IPS DF 4.7 (cell line): ENCODE results near the gene CLIP4.

ENCODE experiments used
- DNase-seq: peaks from one replicate; pipeline ENCODE4 v3.0.0-alpha.2; 2013; ENCODE audit warnings: low spot score; ENCODE audit errors: extremely low read depth

CLIP4 gene

GRCh38 chr2:29187926-29188325 is 72.7 kb downstream of the CLIP4 start:
- no peak for DNase-seq

DNA sequence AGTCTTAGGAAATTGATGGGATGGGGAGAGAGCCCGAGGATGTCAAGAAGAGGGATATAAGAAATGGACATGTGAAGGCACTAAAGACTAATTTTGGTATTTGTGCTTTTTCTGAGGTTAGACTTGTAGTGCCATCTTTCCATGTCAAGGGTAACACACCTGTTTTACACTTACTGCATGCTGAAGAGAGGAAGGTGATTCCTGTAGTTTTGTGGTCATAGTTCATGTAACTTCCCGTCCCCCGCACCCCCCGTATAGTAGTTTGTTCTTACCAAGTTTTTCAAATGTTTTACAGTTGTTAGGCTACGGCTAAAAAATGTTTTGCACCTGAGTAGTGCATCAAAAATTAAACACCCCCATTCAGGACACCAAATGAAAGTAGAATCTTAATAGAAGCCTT is 73.8 kb downstream of the CLIP4 start:
- no peak for DNase-seq

DNA sequence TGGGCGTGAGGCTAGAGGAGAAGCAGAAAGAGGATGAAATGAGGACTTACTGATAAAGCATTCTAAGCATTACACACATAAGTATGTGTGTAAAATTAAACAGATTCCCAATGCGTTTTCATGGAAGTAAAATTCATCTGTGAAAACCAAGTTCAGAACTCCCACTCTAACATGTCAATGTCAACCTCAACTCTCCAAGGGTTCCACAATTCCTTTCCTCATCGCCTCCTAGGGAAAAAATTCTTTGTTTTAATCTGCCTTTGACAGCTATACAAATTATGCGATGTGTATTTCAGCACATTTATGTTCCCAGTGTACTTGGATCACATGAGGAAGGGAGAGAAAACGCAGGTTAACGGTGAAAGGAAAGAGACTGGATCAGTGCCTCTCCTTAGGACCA is 76.6 kb downstream of the CLIP4 start:
- DNase-seq = no peak

GRCh38 chr2:29192526-29192925 is 77.3 kb downstream of the CLIP4 start:
- no peak for DNase-seq

DNA sequence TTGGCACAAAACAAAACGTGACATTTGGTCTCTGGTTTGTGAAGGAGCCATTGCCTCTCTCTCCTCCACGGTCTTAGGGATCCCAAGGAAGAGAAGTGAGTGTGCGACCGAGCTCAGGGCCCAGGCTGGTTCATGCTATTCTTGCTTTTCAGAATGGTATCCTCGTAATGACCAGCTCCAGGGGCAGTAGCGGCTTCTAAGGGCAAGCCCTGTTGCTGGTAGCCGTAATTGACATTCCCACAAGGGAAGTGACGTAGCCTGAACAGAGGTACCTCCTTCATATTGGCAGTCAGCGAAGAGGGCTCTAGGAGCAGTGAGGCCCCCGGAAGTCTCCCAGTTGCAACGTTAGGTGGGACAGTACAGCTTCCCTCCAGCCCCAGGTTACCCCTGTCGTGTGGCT is 77.9 kb downstream of the CLIP4 start:
- DNase-seq = no peak

DNA sequence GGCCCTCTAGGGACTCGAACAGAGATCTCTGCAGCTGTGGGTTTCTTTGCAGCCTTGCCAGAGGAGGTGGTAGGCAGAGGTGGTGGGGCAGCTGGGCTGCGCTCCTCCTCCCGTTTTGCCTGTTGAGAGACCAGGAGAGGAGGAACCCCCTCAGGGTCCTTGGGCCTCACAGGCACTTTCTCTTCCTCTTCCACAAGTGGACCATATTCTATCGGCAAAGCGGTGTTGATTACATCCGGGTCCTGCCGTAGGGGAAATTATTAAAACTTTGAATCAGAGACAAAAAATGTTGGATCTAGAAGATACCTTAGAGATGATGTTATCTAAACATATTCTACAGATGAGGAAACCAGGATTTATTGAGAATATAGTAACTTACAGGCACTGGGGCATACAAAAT is 78.5 kb downstream of the CLIP4 start:
- DNase-seq = no peak

GRCh38 chr2:29195796-29196195 is 80.6 kb downstream of the CLIP4 start:
- no peak for DNase-seq

DNA sequence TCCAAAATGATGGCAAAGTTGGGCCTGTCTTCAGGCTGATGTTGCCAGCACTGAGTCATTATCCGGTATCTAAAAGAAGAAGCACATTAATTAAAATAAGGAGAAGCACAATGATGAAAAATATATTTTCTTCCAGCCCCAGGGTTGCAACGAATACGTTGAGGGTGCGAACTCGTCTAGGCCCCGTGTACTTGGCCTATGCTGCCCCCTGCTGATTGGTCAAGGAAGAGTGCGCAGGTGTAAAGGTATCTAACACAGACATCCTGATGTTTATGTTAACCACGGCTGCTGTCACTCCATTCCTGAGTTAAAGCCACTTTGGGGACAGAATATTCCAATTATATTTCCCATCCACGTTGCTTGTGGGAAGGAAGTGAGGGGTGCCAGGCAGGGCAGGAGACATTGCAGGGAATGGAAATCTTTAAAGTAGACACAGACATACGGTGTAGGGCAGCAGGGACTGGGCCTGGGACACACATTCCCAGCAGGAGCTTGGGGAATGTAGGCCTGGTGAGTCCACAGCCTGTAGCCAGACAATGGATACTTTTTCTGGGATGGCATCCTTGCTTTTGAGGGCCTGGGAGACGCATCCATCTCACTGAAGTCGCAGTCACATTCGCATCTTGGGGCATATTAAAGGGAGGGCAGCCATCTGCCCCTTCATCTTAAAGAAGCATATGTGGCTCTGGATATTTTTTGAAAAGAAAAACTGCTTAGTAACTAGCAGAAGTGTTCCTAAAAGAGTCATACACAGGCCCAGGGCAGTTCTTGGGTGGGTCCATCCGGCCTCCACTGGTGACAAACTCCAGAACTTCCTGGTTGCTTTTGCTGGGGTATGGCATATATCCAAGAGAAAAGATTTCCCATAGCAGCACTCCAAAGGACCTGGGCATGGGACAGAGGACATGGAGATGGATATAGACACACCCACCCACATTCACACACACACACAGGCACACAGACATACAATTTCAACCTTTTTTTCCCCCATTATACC is 81.9 kb downstream of the CLIP4 start:
- peak; percentile 28 for DNase-seq

DNA sequence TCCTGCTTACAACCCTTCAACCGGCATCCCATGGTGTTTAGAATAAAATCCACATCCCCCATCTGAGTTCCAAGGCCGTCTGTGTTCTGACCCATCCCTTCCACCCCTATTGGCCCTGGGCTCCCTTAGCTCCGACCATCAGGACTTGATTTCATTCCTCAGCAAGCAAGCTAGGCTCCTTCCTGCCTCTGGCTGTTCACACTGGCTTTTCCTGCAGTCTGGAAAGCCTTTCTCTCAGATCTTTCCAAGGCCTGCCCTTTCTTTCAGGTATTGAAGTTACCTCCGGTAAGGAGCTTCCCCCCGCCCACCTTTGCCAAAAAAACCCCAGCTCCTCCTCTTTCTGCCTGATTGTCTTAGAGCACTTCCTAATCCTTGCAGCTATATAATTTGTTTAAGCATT is 86.8 kb downstream of the CLIP4 start:
- DNase-seq = peak; percentile 25

DNA sequence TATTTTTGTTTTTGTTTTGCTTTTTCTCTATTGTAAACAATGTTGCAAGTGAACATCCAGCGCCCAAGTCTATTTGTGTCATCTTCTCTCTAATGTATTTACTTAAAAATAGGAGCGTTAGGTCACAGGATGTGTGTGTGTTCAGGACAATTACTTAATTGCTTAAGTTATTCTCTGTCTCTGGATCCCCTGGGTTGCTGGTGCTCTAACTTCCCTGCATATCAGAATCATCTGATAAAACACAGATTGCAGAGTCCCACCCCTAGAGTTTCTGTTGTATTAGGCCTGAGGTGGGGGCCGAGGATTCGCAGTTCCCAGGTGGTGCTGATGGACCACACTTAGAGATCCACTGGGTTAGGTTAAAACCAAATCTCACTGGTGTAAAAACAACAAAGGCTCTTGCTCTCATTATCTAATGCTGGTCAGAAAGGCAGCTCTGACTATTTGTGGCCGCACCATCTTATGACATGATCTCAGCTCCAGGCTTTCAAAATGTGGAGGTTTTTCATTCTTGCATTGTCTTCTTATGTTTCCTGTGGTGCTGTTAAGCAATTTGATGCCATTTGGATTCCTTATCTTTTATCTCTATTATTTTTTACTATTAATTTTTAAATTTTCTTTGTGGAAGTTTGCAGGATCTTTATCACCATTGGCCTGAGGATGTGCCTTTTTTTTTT is 87.7 kb downstream of the CLIP4 start:
- DNase-seq = no peak

DNA sequence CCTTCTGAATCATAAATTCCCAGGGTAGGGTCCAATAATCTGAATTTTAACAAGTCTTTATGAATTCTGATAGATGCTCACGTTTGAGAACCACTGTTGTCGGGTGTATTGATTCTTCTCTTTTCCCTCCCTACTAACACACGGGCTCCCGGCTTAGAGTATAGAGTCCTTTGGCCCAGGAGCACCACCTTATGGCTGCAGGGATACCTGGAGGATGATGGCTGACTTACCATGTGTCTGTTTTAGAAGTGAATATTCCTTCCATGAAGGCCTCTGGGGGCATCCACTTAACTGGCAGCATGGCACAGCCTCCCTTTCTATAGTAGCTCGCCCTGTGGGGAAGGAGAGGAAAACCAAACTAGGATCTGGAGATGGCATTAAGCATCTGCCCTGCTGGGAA is 91.7 kb downstream of the CLIP4 start:
- no peak for DNase-seq

- no peak for DNase-seq
Observed at GRCh38 chr2:29207352-29208148, 92.3 kb downstream of the CLIP4 start.

- DNase-seq = no peak
Observed at GRCh38 chr2:29209551-29209950, 94.3 kb downstream of the CLIP4 start.

DNA sequence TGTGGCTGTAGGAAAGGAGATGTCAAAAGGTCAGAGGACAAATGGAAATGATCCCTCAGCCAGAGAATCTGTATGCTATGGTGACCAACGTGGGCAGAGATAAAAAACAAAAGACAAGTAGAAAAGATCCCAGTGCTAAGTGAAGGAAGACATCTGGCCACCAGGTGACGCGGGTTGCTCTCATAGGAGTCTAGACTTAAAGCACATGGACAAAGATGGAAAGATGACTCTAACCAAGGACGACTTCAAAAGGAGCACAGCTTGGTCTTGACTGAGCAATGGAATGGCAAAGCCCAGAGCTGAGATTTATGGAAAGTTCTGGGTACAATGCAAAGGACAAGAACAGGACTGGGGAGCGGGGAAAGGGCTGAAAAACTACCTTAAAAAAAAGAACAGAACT is 96.8 kb downstream of the CLIP4 start:
- no peak for DNase-seq

GRCh38 chr2:29213888-29214291 is 98.7 kb downstream of the CLIP4 start:
- DNase-seq = no peak

DNA sequence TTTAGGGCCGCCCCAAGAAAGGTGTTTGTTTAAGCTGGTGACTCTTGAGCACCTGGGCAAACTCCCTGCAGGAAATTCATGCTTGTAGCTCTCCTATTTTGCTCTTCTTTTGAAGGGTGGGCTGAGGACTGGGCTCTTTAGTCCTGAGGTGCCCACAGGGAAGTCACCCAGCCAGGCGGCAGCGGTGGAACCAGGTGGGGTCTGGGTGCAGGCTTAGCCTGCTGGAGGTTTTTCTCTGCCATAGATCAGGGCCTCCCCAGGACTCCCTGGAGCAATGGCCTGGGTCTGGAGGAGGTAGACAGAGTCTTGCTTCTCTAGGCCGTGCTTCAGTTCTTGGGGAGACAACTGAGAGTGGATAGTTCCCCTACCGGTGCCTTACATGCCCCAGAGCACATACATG is 99.9 kb downstream of the CLIP4 start:
- DNase-seq = no peak

GRCh38 chr2:29215739-29216608 is 100.8 kb downstream of the CLIP4 start:
- no peak for DNase-seq

DNA sequence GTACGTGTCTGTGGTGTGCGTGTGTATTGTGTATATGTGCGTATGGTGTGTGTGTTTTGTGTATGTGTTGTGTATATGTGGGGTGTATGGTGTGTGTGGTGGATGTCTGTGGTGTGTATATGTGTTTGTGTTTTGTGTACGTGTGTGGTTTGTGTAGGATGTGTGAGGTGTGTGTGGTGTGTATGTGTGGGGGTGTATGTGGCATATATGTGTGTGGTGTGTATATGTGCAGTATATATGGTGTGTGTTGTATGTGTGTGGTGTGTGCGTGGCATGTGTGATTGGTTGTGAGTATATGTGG is 101.3 kb downstream of the CLIP4 start:
- DNase-seq = no peak

GRCh38 chr2:29218071-29218470 is 102.9 kb downstream of the CLIP4 start:
- no peak for DNase-seq

DNA sequence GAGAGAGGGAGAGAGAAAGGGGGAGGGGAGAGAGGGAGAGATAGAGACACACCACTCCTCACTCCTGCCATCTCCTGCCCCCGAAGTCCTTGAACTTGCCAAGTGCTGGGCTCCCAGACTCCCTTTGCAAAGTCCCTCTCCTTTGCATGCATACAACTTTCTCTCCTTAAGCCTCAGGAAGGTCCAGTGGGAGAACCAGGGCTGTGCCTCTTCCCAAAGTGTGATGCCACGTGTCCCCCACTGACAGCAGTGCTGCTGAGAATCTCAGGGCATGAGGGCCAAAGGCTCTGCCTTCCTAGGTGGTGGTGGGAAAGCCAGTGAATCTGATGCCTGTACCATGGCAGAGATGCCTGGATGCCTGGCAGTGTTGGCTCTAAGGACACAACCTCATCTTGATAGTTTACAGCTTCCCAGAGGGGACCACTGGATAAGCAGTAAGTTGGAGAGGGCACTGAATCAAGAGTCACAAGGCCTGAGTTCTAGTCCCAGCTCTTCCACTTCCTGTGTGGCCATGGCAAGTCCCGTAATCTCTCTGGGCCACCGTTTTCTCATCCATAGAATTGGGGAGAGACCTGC is 103.4 kb downstream of the CLIP4 start:
- DNase-seq = no peak

DNA sequence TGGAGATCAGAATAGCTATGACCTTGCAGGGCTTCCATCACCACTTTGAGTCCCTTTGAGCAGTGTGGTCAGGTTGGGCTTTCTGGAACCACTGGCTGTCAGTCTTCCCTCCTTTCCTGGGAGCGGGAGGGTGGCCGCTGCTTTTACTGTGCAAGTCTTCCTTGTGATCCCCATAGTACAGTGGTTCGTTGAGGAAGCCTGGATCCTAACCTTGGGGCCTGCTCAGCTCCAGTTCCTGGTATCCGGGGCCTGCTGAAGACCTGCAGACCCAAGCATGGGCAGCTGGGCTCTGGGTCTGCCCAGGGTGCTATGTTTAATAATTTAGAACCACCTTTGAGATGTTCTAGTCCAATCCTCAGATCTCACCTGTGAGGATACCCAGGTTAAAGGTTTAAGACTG is 104.2 kb downstream of the CLIP4 start:
- no peak for DNase-seq
